Right lobe of liver (tissue), 4 donors: ENCODE results near the gene MRPL11.
A peak's percentile ranks its signal among the peaks of the same experiment; 100 is the strongest.

Experiments
- POLR2A ChIP-seq: fragments of 450-650 bp; IDR thresholded peaks from one replicate; pipeline ENCODE4 v1.6.1; 2017; ENCODE audit warnings: antibody characterized with exemption, mild to moderate bottlenecking
- TF ChIP-seq, protein P1 (sequence below), 4 donors: fragments of 200-600 bp in 3 of 4; fragments of 450-650 bp in 1 of 4; IDR thresholded peaks; one replicate each; pipeline versions ENCODE4 v1.5.1 to v1.8.0; 2016 to 2022; ENCODE audit warnings: antibody characterized with exemption in 4 of 4, mild to moderate bottlenecking in 2 of 4
- donor health status: DM: no; HTN: no; CAD: no.
- donor health status: DM: no; HTN: no; CAD: no.
- donor health status: DM: no; HTN: yes; CAD: no.

DNA sequence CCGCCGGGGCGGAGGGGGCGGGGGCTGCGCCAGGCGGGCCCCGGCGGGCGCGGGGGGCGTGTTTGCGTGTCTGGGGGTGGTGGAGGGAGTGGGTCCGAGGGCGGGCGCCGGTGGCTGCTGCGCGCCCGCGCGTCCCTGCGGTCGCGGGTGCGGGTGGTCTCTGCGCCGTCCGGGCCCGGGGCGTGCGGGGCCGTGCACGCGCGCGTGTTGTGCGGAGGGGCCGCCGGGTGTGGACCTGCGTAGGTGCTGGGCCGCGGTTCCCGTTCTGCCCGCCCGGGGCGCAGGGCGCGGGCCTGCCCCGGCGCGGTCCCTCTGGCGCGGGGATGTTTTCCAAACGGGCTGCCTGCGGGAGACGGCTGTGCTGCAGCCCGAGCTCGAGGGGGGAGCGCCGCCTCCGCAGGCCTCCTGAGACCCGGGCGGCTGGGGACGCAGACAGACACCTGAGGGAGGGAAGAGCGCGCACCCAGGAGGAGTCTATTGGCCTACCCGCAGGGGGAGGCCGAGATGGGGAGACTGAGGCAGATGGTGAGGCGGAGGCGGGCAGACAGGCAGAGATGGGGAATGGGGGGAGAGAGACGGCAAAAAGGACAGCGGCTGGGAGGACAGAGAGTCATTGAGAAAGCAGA, 28.5 kb upstream of the MRPL11 start:
- TF ChIP-seq, protein P1, sequence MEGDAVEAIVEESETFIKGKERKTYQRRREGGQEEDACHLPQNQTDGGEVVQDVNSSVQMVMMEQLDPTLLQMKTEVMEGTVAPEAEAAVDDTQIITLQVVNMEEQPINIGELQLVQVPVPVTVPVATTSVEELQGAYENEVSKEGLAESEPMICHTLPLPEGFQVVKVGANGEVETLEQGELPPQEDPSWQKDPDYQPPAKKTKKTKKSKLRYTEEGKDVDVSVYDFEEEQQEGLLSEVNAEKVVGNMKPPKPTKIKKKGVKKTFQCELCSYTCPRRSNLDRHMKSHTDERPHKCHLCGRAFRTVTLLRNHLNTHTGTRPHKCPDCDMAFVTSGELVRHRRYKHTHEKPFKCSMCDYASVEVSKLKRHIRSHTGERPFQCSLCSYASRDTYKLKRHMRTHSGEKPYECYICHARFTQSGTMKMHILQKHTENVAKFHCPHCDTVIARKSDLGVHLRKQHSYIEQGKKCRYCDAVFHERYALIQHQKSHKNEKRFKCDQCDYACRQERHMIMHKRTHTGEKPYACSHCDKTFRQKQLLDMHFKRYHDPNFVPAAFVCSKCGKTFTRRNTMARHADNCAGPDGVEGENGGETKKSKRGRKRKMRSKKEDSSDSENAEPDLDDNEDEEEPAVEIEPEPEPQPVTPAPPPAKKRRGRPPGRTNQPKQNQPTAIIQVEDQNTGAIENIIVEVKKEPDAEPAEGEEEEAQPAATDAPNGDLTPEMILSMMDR (IDR thresholded peaks at IDR 0.05): peak in 2 of 4 donors; percentile 13 to 38
- no peak for TF ChIP-seq POLR2A
